Measurements from ENCODE around the gene ATP8A2.

DNA sequence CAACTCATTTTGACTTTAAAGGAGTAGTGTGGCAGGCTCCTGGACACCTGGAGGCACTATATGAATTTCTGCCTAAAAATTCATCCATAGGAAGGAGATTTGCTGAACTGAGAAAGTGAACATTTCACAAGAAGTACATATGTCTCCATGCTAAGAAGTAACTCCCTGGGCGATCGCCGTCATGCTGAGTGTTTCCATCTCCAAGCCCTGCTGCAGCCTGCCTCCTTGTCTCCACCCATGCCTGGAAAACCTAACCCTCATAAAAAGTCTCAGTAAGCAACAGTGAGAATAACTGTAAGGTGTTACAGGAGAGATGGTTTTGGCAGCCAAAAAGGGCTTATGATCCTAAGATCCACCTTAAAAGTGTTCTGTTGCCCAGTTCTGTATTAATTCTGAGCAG lies 428.7 kb downstream of the ATP8A2 start:
- TF ChIP-seq SUZ12 (IDR thresholded peaks at IDR 0.05; ENCODE audit: extremely low read depth, insufficient read depth, insufficient read length) (no peak), ZNF274 (IDR thresholded peaks at IDR 0.05; ENCODE audit: low read depth, low read length) (no peak)

Measured in NT2/D1 (cell line).